GM19043 (cell line): ENCODE results near the gene ABRACL.

Experiments
- ATAC-seq: cut with Tn5 transposase; IDR thresholded peaks from one replicate; pipeline ENCODE4 v1.9.1; 2021; ENCODE audit warnings: low read depth; ENCODE audit not compliant: unreplicated experiment

ABRACL gene

GRCh38 chr6:139051396-139052060, 23.0 kb downstream of the ABRACL start:
- ATAC-seq: no peak

GRCh38 chr6:139053382-139053781, 24.8 kb downstream of the ABRACL start:
- ATAC-seq: no peak

- ATAC-seq: no peak
Observed at GRCh38 chr6:139054001-139054400, 25.5 kb downstream of the ABRACL start.

GRCh38 chr6:139055709-139056108, 27.2 kb downstream of the ABRACL start:
- ATAC-seq: no peak

GRCh38 chr6:139058029-139058428, 29.5 kb downstream of the ABRACL start:
- ATAC-seq: no peak

- no peak for ATAC-seq
Observed at GRCh38 chr6:139060332-139060731, 31.8 kb downstream of the ABRACL start.

GRCh38 chr6:139062932-139063646, 34.5 kb downstream of the ABRACL start:
- no peak for ATAC-seq

- ATAC-seq: no peak
Observed at GRCh38 chr6:139064981-139065665, 36.6 kb downstream of the ABRACL start.

- ATAC-seq: no peak
Observed at GRCh38 chr6:139066080-139066479, 37.5 kb downstream of the ABRACL start.

GRCh38 chr6:139068846-139069245, 40.3 kb downstream of the ABRACL start:
- ATAC-seq: no peak

- no peak for ATAC-seq
Observed at GRCh38 chr6:139073118-139073517, 44.6 kb downstream of the ABRACL start.

- no peak for ATAC-seq
Observed at GRCh38 chr6:139079018-139079417, 50.5 kb downstream of the ABRACL start.

GRCh38 chr6:139080255-139080920, 51.8 kb downstream of the ABRACL start:
- ATAC-seq: no peak

GRCh38 chr6:139081471-139081870, 52.9 kb downstream of the ABRACL start:
- no peak for ATAC-seq

- no peak for ATAC-seq
Observed at GRCh38 chr6:139082370-139082769, 53.8 kb downstream of the ABRACL start.

- ATAC-seq: no peak
Observed at GRCh38 chr6:139091826-139092225, 63.3 kb downstream of the ABRACL start.
